ENCODE data around the gene APOO. TPM values are rescaled to one million over a fixed set of nuclear protein-coding genes. Genes with fewer than 3 reads are reported as not detected.
"Not testable (repeated sequence)": the region's sequence is repeated elsewhere in the genome, so short reads cannot be mapped to it uniquely, and the experiment has no call there.

The APOO gene
- polyA plus RNA-seq, 4 donors = 33.8 to 43.5 (median 39.1) TPM

GRCh38 chrX:23864742-23865326 is 42.9 kb downstream of the APOO start:
- DNase-seq (ENCODE audit: low read depth in 4 of 4, low spot score in 2 of 4) = no peak

- not testable (repeated sequence) for DNase-seq (ENCODE audit: low read depth in 4 of 4, low spot score in 2 of 4)
These were observed 45.8 kb downstream of the APOO start for GRCh38 chrX:23861952-23862351.

- no peak for DNase-seq (ENCODE audit: low read depth in 4 of 4, low spot score in 2 of 4)
These were observed 46.4 kb downstream of the APOO start for GRCh38 chrX:23861215-23861896.

GRCh38 chrX:23859238-23859637 is 48.5 kb downstream of the APOO start:
- DNase-seq (ENCODE audit: low read depth in 4 of 4, low spot score in 2 of 4) = not testable (repeated sequence)

- DNase-seq (ENCODE audit: low read depth in 4 of 4, low spot score in 2 of 4) = no peak
These were observed 49.8 kb downstream of the APOO start for GRCh38 chrX:23857935-23858334.

GRCh38 chrX:23857363-23857762 is 50.4 kb downstream of the APOO start:
- no peak for DNase-seq (ENCODE audit: low read depth in 4 of 4, low spot score in 2 of 4)

- no peak for DNase-seq (ENCODE audit: low read depth in 4 of 4, low spot score in 2 of 4)
These were observed 52.2 kb downstream of the APOO start for GRCh38 chrX:23855569-23855968.

- no peak for DNase-seq (ENCODE audit: low read depth in 4 of 4, low spot score in 2 of 4)
These were observed 52.8 kb downstream of the APOO start for GRCh38 chrX:23854945-23855344.

GRCh38 chrX:23854122-23854521 is 53.6 kb downstream of the APOO start:
- no peak for DNase-seq (ENCODE audit: low read depth in 4 of 4, low spot score in 2 of 4)

- DNase-seq (ENCODE audit: low read depth in 4 of 4, low spot score in 2 of 4) = no peak
These were observed 56.2 kb downstream of the APOO start for GRCh38 chrX:23851544-23851943.

- no peak for DNase-seq (ENCODE audit: low read depth in 4 of 4, low spot score in 2 of 4)
These were observed 58.5 kb downstream of the APOO start for GRCh38 chrX:23849241-23849640.

- DNase-seq (ENCODE audit: low read depth in 4 of 4, low spot score in 2 of 4) = no peak
These were observed 62.4 kb downstream of the APOO start for GRCh38 chrX:23845351-23845817.

- DNase-seq (ENCODE audit: low read depth in 4 of 4, low spot score in 2 of 4) = no peak
These were observed 63.1 kb downstream of the APOO start for GRCh38 chrX:23844502-23845138.

GRCh38 chrX:23841847-23842522 is 65.8 kb downstream of the APOO start:
- no peak for DNase-seq (ENCODE audit: low read depth in 4 of 4, low spot score in 2 of 4)

- DNase-seq (ENCODE audit: low read depth in 4 of 4, low spot score in 2 of 4) = no peak
These were observed 67.1 kb downstream of the APOO start for GRCh38 chrX:23840674-23841073.

GRCh38 chrX:23838953-23839352 is 68.8 kb downstream of the APOO start:
- DNase-seq (ENCODE audit: low read depth in 4 of 4, low spot score in 2 of 4) = no peak

- DNase-seq (ENCODE audit: low read depth in 4 of 4, low spot score in 2 of 4) = no peak
These were observed 75.0 kb downstream of the APOO start for GRCh38 chrX:23832721-23833120.

GRCh38 chrX:23828881-23829280 is 78.9 kb downstream of the APOO start:
- no peak for DNase-seq (ENCODE audit: low read depth in 4 of 4, low spot score in 2 of 4)

- no peak for DNase-seq (ENCODE audit: low read depth in 4 of 4, low spot score in 2 of 4)
These were observed 81.1 kb downstream of the APOO start for GRCh38 chrX:23826653-23827052.

GRCh38 chrX:23826216-23826615 is 81.5 kb downstream of the APOO start:
- no peak for DNase-seq (ENCODE audit: low read depth in 4 of 4, low spot score in 2 of 4)

- DNase-seq (ENCODE audit: low read depth in 4 of 4, low spot score in 2 of 4) = no peak
These were observed 82.1 kb downstream of the APOO start for GRCh38 chrX:23825675-23826074.

Measured in left renal cortex interstitium (tissue), 4 donors.